Thymus (tissue), 14 donors: ENCODE measurements around the gene IGSF3. TPM values are rescaled to one million over a fixed set of nuclear protein-coding genes. Genes with fewer than 3 reads are reported as not detected.

Experiments
- DNase-seq, 9 donors: peaks; one replicate each; pipeline ENCODE4 v3.0.0-alpha.2; 2013; ENCODE audit warnings: low spot score in 9 of 9, low read depth in 6 of 9, missing footprints in 1 of 9
- H3K27ac ChIP-seq, 2 donors: one replicate each; pipeline ENCODE4 v1.5.1; 2013; ENCODE audit warnings: control low read depth in 1 of 2, low read depth in 1 of 2, low read length in 1 of 2, mild to moderate bottlenecking in 1 of 2, moderate library complexity in 1 of 2
- H3K27me3 ChIP-seq, 2 donors: one replicate each; pipeline ENCODE4 v1.5.1; 2013; ENCODE audit warnings: low read length in 1 of 2; ENCODE audit not compliant: control insufficient read depth in 2 of 2, insufficient read depth in 1 of 2
- H3K36me3 ChIP-seq, 2 donors: one replicate each; pipeline ENCODE4 v1.5.1; 2013; ENCODE audit warnings: low read length in 1 of 2, mild to moderate bottlenecking in 1 of 2, moderate library complexity in 1 of 2; ENCODE audit not compliant: control insufficient read depth in 2 of 2, insufficient read depth in 2 of 2
- H3K4me1 ChIP-seq, 2 donors: one replicate each; pipeline ENCODE4 v1.5.1; 2013; ENCODE audit warnings: low read length in 2 of 2; ENCODE audit not compliant: control insufficient read depth in 2 of 2, insufficient read depth in 2 of 2
- H3K4me3 ChIP-seq, 2 donors: one replicate each; pipeline ENCODE4 v1.5.1; 2013; ENCODE audit warnings: low read length in 2 of 2, control low read depth in 1 of 2, mild to moderate bottlenecking in 1 of 2
- H3K9me3 ChIP-seq, 2 donors: one replicate each; pipeline ENCODE4 v1.5.1; 2013; ENCODE audit warnings: low read length in 1 of 2, mild to moderate bottlenecking in 1 of 2; ENCODE audit not compliant: control insufficient read depth in 2 of 2, insufficient read depth in 1 of 2
- WGBS: extraction: QIAGEN DNeasy Blood & Tissue Kit; methylation state at CpG from one replicate; pipeline ENCODE4 v1.1.7; 2013; 5-methylcytosine and 5-hydroxymethylcytosine counted together
- long read RNA-seq, 10 donors: transcript quantifications; one replicate each; lab custom pipeline, GENCODE V29; 2026
- polyA plus RNA-seq: library from polyadenylated mRNA; stranded (reverse); fragments of 200-250 nt; gene quantifications from one replicate; pipeline ENCODE4 v1.2.3, GENCODE V29; 2013
- total RNA-seq: library from RNA; stranded (reverse); fragments of 120-200 nt; gene quantifications from one replicate; pipeline ENCODE4 v1.2.4, GENCODE V29; 2013
- donor health status: healthy.

The IGSF3 gene
- total RNA-seq (12.5 TPM), polyA plus RNA-seq (6.4 TPM)
- long read RNA-seq, donor 1, result 0 reads
- long read RNA-seq, donor 2, partial matches to known transcripts, result 14 of 14 reads
- long read RNA-seq, donor 2, other reads (novel, unspliced or antisense), result 0 of 14 reads
- long read RNA-seq, donor 3, result 0 reads
- long read RNA-seq, donor 4, result 0 reads
- long read RNA-seq, donor 5, partial matches to known transcripts, result 5 of 5 reads
- long read RNA-seq, donor 5, other reads (novel, unspliced or antisense), result 0 of 5 reads
- long read RNA-seq, donor 6, result 0 reads
- long read RNA-seq, donor 7, result 0 reads
- long read RNA-seq, donor 8, full-length matches to known transcripts, result 1 of 1 reads
- long read RNA-seq, donor 8, partial matches to known transcripts, result 0 of 1 reads
- long read RNA-seq, donor 8, other reads (novel, unspliced or antisense), result 0 of 1 reads
- long read RNA-seq, donor 9, result 0 reads
- long read RNA-seq, donor 10, result 0 reads

DNA sequence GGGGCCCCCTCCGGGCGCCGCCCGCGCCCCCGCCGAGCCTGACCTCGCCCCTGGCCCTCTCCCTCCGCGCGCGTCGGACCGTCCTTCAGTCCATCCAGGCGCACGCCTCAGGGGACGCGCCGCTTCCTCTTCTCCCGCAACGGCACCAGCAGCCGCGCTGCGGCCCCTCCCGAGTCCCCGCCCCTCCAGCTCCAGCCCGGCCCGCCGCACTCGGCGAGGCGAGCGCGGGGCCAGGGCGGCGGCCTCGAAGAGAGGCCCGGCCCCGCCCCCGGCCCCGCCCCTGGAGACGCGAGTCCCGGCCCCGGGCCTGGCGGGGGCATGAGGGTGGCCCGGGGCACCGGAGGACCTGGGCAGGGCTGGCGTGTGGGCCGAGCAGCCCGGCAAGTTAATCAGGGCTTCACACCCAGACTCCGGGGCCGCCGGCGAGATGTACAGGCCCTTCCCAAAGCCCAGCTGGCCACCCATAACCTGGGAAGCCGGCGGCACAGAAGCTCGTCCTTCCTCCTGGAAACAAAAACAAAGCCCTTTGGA, at the start of gene IGSF3:
Gene IGSF3, minus strand, starts transcription at position 159 of the 531 bp plus-strand sequence. CDS start 1,407 bp downstream, outside the sequence.
- Histone ChIP-seq H3K4me1 (peaks cover 19 to 31% of the 10 kb centered on the region in 2 donors), H3K27me3 (peaks cover 25 to 73% of the 10 kb centered on the region in 2 donors), H3K9me3 (no peaks in the 10 kb centered on the region), H3K27ac (no peak within 1 kb of the TSS), H3K36me3 (no peaks in the 10 kb centered on the region), H3K4me3 (peak within 1 kb of the TSS; percentile 46 to 59)
- peak in 5 of 9 donors; percentile 27 to 61 (median 37) for DNase-seq
- whole genome bisulfite sequencing, result 3% methylated on average over 58 of the region's 58 CpGs

DNA sequence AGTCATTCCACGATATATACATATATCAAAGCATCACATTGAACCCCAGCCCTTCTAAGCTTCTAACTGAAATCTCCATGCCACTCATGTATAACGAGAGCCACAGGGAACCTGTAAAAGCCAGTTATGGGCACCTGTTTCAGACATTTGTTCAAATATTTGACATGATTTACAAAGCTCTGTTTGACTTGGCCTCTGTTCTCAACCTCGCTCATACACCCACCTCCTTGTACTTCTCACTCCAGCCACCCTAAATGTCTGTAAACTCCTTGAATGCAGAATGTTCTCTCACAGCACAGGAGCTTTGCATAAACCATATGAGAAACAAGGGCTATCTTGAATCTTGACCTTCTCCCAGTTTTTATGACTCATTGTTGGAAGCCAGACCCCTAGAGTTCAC, 49.8 kb upstream of the IGSF3 start:
- no peak overlapping the region for H3K27ac ChIP-seq
- H3K36me3 ChIP-seq, result no peaks in the 10 kb centered on the region
- 98% methylated on average over 3 of the region's 3 CpGs for WGBS
- H3K9me3 ChIP-seq, result no peaks in the 10 kb centered on the region
- H3K4me3 ChIP-seq, result no peak overlapping the region
- peaks cover 0 to 3% of the 10 kb centered on the region in 2 donors for H3K4me1 ChIP-seq
- no peak for DNase-seq
- no peaks in the 10 kb centered on the region for H3K27me3 ChIP-seq

GRCh38 chr1:116716391-116716790, 48.9 kb upstream of the IGSF3 start:
- Histone ChIP-seq H3K36me3 (no peaks in the 10 kb centered on the region), H3K27ac (no peak overlapping the region), H3K4me1 (peaks cover 0 to 5% of the 10 kb centered on the region in 2 donors), H3K27me3 (no peaks in the 10 kb centered on the region), H3K9me3 (no peaks in the 10 kb centered on the region), H3K4me3 (no peak overlapping the region)
- DNase-seq, result no peak
- WGBS, result 77% methylated on average over 3 of the region's 3 CpGs

- WGBS, result 98% methylated on average over 3 of the region's 3 CpGs
- Histone ChIP-seq H3K4me3 (no peak overlapping the region), H3K4me1 (peaks cover 0 to 7% of the 10 kb centered on the region in 2 donors), H3K9me3 (no peaks in the 10 kb centered on the region), H3K27me3 (no peaks in the 10 kb centered on the region), H3K27ac (no peak overlapping the region), H3K36me3 (no peaks in the 10 kb centered on the region)
- DNase-seq, result no peak
Measured at GRCh38 chr1:116713474-116713873, 45.9 kb upstream of the IGSF3 start.

DNA sequence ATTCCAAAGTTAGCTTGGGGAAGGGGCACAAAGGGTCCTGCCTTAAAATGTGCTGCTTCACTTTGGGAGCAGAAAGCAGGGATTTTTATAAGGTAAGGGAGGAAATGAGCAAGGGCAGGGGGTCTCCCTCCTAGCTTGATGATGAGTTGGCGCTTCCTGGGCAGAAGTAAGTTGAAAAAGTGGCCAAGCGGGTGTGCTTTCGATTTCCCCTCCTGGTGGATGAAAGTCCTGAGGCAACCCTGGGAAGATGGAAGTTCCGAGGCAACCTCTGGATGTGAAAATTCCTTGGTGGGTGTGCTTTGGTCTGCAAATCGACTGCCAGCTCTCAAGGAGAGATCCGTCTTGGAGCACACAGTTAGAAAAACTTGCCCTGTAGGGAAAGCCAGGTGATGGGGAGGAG, 45.0 kb upstream of the IGSF3 start:
- Histone ChIP-seq H3K4me1 (peaks cover 0 to 7% of the 10 kb centered on the region in 2 donors), H3K4me3 (no peak overlapping the region), H3K9me3 (no peaks in the 10 kb centered on the region), H3K27me3 (no peaks in the 10 kb centered on the region), H3K27ac (no peak overlapping the region), H3K36me3 (no peaks in the 10 kb centered on the region)
- no peak for DNase-seq
- WGBS, result 69% methylated on average over 6 of the region's 6 CpGs

- Histone ChIP-seq H3K4me1 (peaks cover 0 to 7% of the 10 kb centered on the region in 2 donors), H3K27ac (peak overlapping the region; percentile 1 to 48), H3K9me3 (no peaks in the 10 kb centered on the region), H3K27me3 (no peaks in the 10 kb centered on the region), H3K36me3 (no peaks in the 10 kb centered on the region), H3K4me3 (no peak overlapping the region)
- DNase-seq, result peak in 8 of 9 donors; percentile 34 to 87 (median 65)
- WGBS, result 93% methylated on average over 2 of the region's 2 CpGs
Measured at GRCh38 chr1:116711263-116711840, 43.8 kb upstream of the IGSF3 start.

- Histone ChIP-seq H3K27me3 (no peaks in the 10 kb centered on the region), H3K4me3 (no peak overlapping the region), H3K36me3 (no peaks in the 10 kb centered on the region), H3K9me3 (no peaks in the 10 kb centered on the region), H3K4me1 (peaks cover 0 to 7% of the 10 kb centered on the region in 2 donors), H3K27ac (no peak overlapping the region)
- 94% methylated on average over 2 of the region's 2 CpGs for WGBS
- no peak for DNase-seq
Measured at GRCh38 chr1:116710420-116711262, 43.1 kb upstream of the IGSF3 start.

DNA sequence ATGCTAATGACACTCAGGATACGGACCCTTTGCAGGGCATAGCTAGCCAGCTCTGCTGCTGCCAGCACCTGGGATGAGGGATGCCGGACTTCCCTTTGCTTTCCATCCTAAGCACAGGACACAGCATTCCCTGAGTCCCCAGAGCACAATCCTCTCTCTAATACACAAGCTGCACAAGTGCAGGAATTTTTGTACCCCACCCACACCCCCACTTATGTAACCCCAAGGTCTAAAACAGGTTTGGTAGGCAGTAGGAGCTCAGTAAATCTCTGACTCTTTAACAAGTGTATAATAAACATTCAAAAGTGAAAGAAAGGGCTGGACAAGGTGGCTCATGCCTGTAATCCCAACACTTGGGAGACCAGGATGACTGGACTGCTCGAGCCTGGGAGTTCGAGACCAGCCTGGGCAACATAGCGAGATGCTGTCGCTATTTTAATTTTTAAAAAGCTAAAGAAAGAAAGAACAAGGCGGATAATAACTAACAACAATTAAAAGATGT, 42.2 kb upstream of the IGSF3 start:
- DNase-seq, result no peak
- no peaks in the 10 kb centered on the region for H3K27me3 ChIP-seq
- H3K9me3 ChIP-seq, result no peaks in the 10 kb centered on the region
- no peak overlapping the region for H3K4me3 ChIP-seq
- peaks cover 0 to 7% of the 10 kb centered on the region in 2 donors for H3K4me1 ChIP-seq
- WGBS, result 98% methylated on average over 7 of the region's 7 CpGs
- H3K36me3 ChIP-seq, result no peaks in the 10 kb centered on the region
- H3K27ac ChIP-seq, result no peak overlapping the region
